IMR-90 (cell line): ENCODE data around the gene ZNF467. TPM values are rescaled to one million over a fixed set of nuclear protein-coding genes. Genes with fewer than 3 reads are reported as not detected.

ENCODE experiments used
- ATAC-seq: fragments of 200-7000 bp; cut with Tn5 transposase; 2 replicates; pipeline ENCODE4 v1.9.1; 2020; ENCODE audit warnings: low read depth, mild to moderate bottlenecking, moderate library complexity
- BruUV-seq: library from RNA; stranded (reverse); fragments of 400-500 nt; replicated peaks from 2 replicates; lab custom pipeline; 2021; lab: Mats Ljungman, UMichigan
- CTCF ChIA-PET: fragments of 300-600 bp; formaldehyde crosslinking; extraction: SDS; loops from one replicate; lab custom pipeline; 2021; ENCODE audit warnings: antibody characterized with exemption; lab: Yijun Ruan, JAX
- POLR2A ChIA-PET: fragments of 300-600 bp; sonication (Branson Sonifier 250); formaldehyde crosslinking; loops from one replicate; lab custom pipeline; 2022; ENCODE audit warnings: antibody characterized with exemption; ENCODE audit not compliant: unreplicated experiment; lab: Charles Lee
- DNase-seq: peaks from one replicate; pipeline ENCODE4 v3.0.0; 2013
- H2AFZ ChIP-seq: replicated peaks from 2 replicates; pipeline ENCODE3; 2013; ENCODE audit warnings: low read length, mild to moderate bottlenecking; ENCODE audit not compliant: poor library complexity
- H2AK5ac ChIP-seq: 2 replicates; pipeline ENCODE4 v1.6.1; 2013; ENCODE audit warnings: low read depth, low read length, inconsistent platforms
- H2AK9ac ChIP-seq: replicated peaks from 2 replicates; pipeline ENCODE3; 2013; ENCODE audit warnings: mild to moderate bottlenecking, low read depth, low read length, moderate library complexity; ENCODE audit not compliant: poor library complexity
- H2BK120ac ChIP-seq: 2 replicates; pipeline ENCODE4 v1.6.1; 2013; ENCODE audit warnings: low read depth, low read length, inconsistent platforms
- H2BK15ac ChIP-seq: 3 replicates; pipeline ENCODE4 v1.6.1; 2013; ENCODE audit warnings: low read depth, low read length, inconsistent platforms
- H2BK20ac ChIP-seq: 2 replicates; pipeline ENCODE4 v1.6.1; 2013; ENCODE audit warnings: low read depth, mild to moderate bottlenecking, inconsistent platforms, low read length, moderate library complexity
- H2BK5ac ChIP-seq: 2 replicates; pipeline ENCODE4 v1.6.1; 2013; ENCODE audit warnings: mild to moderate bottlenecking, low read depth, low read length, inconsistent platforms; ENCODE audit not compliant: poor library complexity, severe bottlenecking
- H3K14ac ChIP-seq: replicated peaks from 2 replicates; pipeline ENCODE4 v1.6.1; 2013; ENCODE audit warnings: low read depth, low read length, inconsistent platforms
- H3K18ac ChIP-seq: 2 replicates; pipeline ENCODE4 v1.6.1; 2013; ENCODE audit warnings: low read depth, low read length, control low read depth
- H3K23ac ChIP-seq: 2 replicates; pipeline ENCODE4 v1.6.1; 2013; ENCODE audit warnings: low read depth, low read length, inconsistent platforms
- H3K27ac ChIP-seq: 2 replicates; pipeline ENCODE4 v1.5.1; 2013; ENCODE audit warnings: mild to moderate bottlenecking, control low read depth, low read length; ENCODE audit not compliant: insufficient read depth
- H3K27me3 ChIP-seq: 2 replicates; pipeline ENCODE4 v1.6.1; 2013; ENCODE audit warnings: low read length; ENCODE audit not compliant: control insufficient read depth, insufficient read depth
- H3K36me3 ChIP-seq: 2 replicates; pipeline ENCODE4 v1.6.1; 2013; ENCODE audit warnings: low read length, mixed read lengths; ENCODE audit not compliant: control insufficient read depth, insufficient read depth
- H3K4ac ChIP-seq: 2 replicates; pipeline ENCODE4 v1.6.1; 2013; ENCODE audit warnings: low read depth, low read length, inconsistent platforms
- H3K4me1 ChIP-seq: 2 replicates; pipeline ENCODE4 v1.6.1; 2013; ENCODE audit warnings: low read length, mixed read lengths; ENCODE audit not compliant: control insufficient read depth, insufficient read depth
- H3K4me2 ChIP-seq: 2 replicates; pipeline ENCODE4 v1.6.1; 2013; ENCODE audit warnings: low read depth, mild to moderate bottlenecking, control low read depth, low read length, moderate library complexity
- H3K4me3 ChIP-seq: 2 replicates; pipeline ENCODE4 v1.5.1; 2013; ENCODE audit warnings: low read depth, mild to moderate bottlenecking, control low read depth, low read length, moderate library complexity; ENCODE audit not compliant: insufficient read depth
- H3K56ac ChIP-seq: 2 replicates; pipeline ENCODE4 v1.6.1; 2013; ENCODE audit warnings: low read length, inconsistent platforms; ENCODE audit not compliant: insufficient read depth; ENCODE audit errors: extremely low read depth
- H3K79me1 ChIP-seq, 2 experiments: 2 replicates each; pipeline ENCODE4 v1.6.1; 2013; ENCODE audit warnings: low read length in 2 of 2, inconsistent platforms in 1 of 2, low read depth in 1 of 2
- H3K9ac ChIP-seq: 2 replicates; pipeline ENCODE4 v1.6.1; 2013; ENCODE audit warnings: low read depth, low read length, control low read depth
- H3K9me1 ChIP-seq: 2 replicates; pipeline ENCODE4 v1.6.1; 2013; ENCODE audit warnings: low read length, inconsistent platforms; ENCODE audit not compliant: insufficient read depth
- H3K9me3 ChIP-seq: 2 replicates; pipeline ENCODE4 v1.6.1; 2013; ENCODE audit warnings: low read length; ENCODE audit not compliant: control insufficient read depth, insufficient read depth
- H4K20me1 ChIP-seq: 2 replicates; pipeline ENCODE4 v1.6.1; 2013; ENCODE audit warnings: low read length, inconsistent platforms; ENCODE audit not compliant: insufficient read depth
- H4K5ac ChIP-seq: 2 replicates; pipeline ENCODE4 v1.6.1; 2013; ENCODE audit warnings: mild to moderate bottlenecking, low read depth, low read length, control low read depth
- H4K8ac ChIP-seq, 2 experiments: 2 replicates each; pipeline ENCODE4 v1.6.1; 2013; ENCODE audit warnings: low read depth in 2 of 2, low read length in 2 of 2, control low read depth in 1 of 2, inconsistent platforms in 1 of 2
- H4K91ac ChIP-seq: 2 replicates; pipeline ENCODE4 v1.6.1; 2013; ENCODE audit warnings: low read depth, low read length, inconsistent platforms; ENCODE audit not compliant: insufficient read depth
- BHLHE40 ChIP-seq: fragments of 150-350 bp; IDR thresholded peaks from 2 replicates; pipeline ENCODE4 v1.6.1; 2016; ENCODE audit warnings: mild to moderate bottlenecking, low read depth, low read length
- CEBPB ChIP-seq: IDR thresholded peaks from 2 replicates; pipeline ENCODE4 v1.6.1; 2012; ENCODE audit warnings: low read depth, low read length, improper control_type of control experiment
- MAFK ChIP-seq: IDR thresholded peaks from 2 replicates; pipeline ENCODE4 v1.6.1; 2012; ENCODE audit warnings: low read depth, low read length, improper control_type of control experiment
- RAD21 ChIP-seq: IDR thresholded peaks from 2 replicates; pipeline ENCODE4 v1.6.1; 2012; ENCODE audit warnings: low read length, improper control_type of control experiment
- WGBS, 2 experiments: methylation state at CpG; one replicate each; pipeline versions ENCODE4 v1.1.5 to v1.1.7; 2013; ENCODE audit warnings: missing lambda C conversion rate in 2 of 2; ENCODE audit not compliant: insufficient read length in 1 of 2; ENCODE audit errors: extremely low coverage in 2 of 2; 5-methylcytosine and 5-hydroxymethylcytosine counted together
- dilution Hi-C: fragments of 300-500 bp; cut with HindIII; formaldehyde crosslinking; loops from one replicate; pipeline ENCODE4 v1.14.3; 2018; ENCODE audit warnings: low sequenced_read_pairs; ENCODE audit not compliant: unreplicated experiment
- in situ Hi-C: fragments of 300-500 bp; cut with MboI; formaldehyde crosslinking; loops from 3 replicates; pipeline ENCODE4 v1.14.3; 2019; ENCODE audit warnings: low sequenced_read_pairs, inconsistent platforms, mixed read lengths
- intact Hi-C: fragments of 100-400 bp; cut with micrococcal nuclease; formaldehyde crosslinking; loops from 2 replicates; pipeline ENCODE4 v1.10.0; 2022
- polyA plus RNA-seq, 3 experiments: library from polyadenylated mRNA; depleted of rRNA; stranded (reverse); fragments of >200 nt; gene quantifications; 2 replicates each; pipeline ENCODE4 v1.2.3, GENCODE V29; 2012; ENCODE audit warnings: low replicate concordance in 1 of 3
- total RNA-seq: library from RNA; depleted of rRNA; stranded (reverse); fragments of >200 nt; gene quantifications from 2 replicates; pipeline ENCODE4 v1.2.3, GENCODE V29; 2012
- TF ChIP-seq, protein P1 (sequence below): conservative IDR thresholded peaks from 2 replicates; pipeline ENCODE4 v1.5.1; 2012; ENCODE audit warnings: mild to moderate bottlenecking, low read depth, low read length, improper control_type of control experiment
- TF ChIP-seq, protein P2 (sequence below): fragments of 150-350 bp; IDR thresholded peaks from 2 replicates; pipeline ENCODE4 v1.6.1; 2016; ENCODE audit warnings: low read depth, mild to moderate bottlenecking, low read length, moderate library complexity, borderline replicate concordance

ZNF467 gene
- total and polyA plus RNA-seq, 2 of the 4 experiments (the other 2 are of a cell fraction), result 0.67 TPM; not detected in 1

DNA sequence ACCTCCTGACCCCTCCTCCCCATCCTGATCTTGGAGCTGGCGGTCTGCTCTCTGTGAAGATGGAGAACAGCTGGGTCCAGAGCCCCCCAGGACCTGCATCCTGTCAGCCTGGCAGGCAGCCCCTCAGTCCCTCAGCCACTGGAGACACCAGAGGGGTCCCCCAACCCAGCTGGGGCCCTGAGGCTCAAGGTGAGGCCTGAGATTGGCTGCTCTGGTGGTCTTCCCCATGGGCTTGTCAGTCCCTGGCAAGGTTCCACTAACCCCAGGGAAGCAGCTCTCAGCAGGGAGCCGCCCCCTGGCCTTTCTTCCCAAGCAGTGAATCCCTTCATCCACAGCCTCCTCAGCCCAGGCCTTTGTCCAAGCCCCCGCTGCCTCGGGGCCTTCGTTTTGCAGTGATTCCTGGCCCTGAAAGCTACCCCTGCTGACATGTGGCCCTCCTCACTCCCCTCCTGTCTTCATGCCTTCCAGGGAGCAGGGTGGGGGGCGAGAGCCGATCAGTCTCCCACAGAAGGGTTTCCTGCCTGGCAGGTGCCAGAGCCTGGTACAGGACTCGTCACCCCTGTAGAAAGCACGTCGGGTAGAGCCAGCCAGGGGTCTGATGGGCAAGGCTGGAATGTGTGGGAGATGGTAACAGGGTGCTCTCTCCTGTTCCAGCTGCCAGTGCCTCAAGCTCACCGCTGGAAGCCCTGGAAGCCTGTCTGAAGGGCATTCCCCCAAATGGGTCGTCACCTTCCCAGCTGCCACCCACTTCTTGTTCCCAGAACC, 48.5 kb downstream of the ZNF467 start:
- CTCF ChIA-PET, result interaction anchor here (1.3 kb wide), 1 partner anchor 17 kb away, joined by 4 read pairs; no protein-coding TSS in a partner anchor
- no peak overlapping the region for H2AK5ac ChIP-seq
- no peak overlapping the region for H2BK15ac ChIP-seq
- H3K9me1 ChIP-seq, result no peaks in the 10 kb centered on the region
- POLR2A ChIA-PET, result no interaction called here
- no peaks in the 10 kb centered on the region for H3K27me3 ChIP-seq
- WGBS, 2 experiments, result 93% methylated on average over 3 of the region's 12 CpGs; no CpG with 5 or more reads in 1 of the 2 experiments
- intact Hi-C loops, result no loop called here
- in situ Hi-C loops, result no loop called here
- no peak overlapping the region for H3K4ac ChIP-seq
- H3K4me3 ChIP-seq, result no peak overlapping the region
- H3K56ac ChIP-seq, result no peak overlapping the region
- no peak overlapping the region for H3K18ac ChIP-seq
- TF ChIP-seq RAD21, result no peak
- TF ChIP-seq BHLHE40, result no peak
- TF ChIP-seq, protein P1, sequence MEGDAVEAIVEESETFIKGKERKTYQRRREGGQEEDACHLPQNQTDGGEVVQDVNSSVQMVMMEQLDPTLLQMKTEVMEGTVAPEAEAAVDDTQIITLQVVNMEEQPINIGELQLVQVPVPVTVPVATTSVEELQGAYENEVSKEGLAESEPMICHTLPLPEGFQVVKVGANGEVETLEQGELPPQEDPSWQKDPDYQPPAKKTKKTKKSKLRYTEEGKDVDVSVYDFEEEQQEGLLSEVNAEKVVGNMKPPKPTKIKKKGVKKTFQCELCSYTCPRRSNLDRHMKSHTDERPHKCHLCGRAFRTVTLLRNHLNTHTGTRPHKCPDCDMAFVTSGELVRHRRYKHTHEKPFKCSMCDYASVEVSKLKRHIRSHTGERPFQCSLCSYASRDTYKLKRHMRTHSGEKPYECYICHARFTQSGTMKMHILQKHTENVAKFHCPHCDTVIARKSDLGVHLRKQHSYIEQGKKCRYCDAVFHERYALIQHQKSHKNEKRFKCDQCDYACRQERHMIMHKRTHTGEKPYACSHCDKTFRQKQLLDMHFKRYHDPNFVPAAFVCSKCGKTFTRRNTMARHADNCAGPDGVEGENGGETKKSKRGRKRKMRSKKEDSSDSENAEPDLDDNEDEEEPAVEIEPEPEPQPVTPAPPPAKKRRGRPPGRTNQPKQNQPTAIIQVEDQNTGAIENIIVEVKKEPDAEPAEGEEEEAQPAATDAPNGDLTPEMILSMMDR, result no peak
- TF ChIP-seq, protein P2, sequence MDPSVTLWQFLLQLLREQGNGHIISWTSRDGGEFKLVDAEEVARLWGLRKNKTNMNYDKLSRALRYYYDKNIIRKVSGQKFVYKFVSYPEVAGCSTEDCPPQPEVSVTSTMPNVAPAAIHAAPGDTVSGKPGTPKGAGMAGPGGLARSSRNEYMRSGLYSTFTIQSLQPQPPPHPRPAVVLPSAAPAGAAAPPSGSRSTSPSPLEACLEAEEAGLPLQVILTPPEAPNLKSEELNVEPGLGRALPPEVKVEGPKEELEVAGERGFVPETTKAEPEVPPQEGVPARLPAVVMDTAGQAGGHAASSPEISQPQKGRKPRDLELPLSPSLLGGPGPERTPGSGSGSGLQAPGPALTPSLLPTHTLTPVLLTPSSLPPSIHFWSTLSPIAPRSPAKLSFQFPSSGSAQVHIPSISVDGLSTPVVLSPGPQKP, result no peak
- TF ChIP-seq MAFK, result no peak
- TF ChIP-seq CEBPB, result no peak
- H3K14ac ChIP-seq, result no peak overlapping the region
- H4K91ac ChIP-seq, result no peak overlapping the region
- H4K5ac ChIP-seq, result no peak overlapping the region
- H2AFZ ChIP-seq, result no peak overlapping the region
- ATAC-seq, result no peak
- H3K79me1 ChIP-seq, result peaks cover 0 to 2% of the 10 kb centered on the region in 2 experiments; a peak in 1 of 4 replicates
- no peak overlapping the region for H2AK9ac ChIP-seq
- DNase-seq, result no peak
- no peak overlapping the region for H3K23ac ChIP-seq
- H2BK20ac ChIP-seq, result no peak overlapping the region
- H3K4me1 ChIP-seq, result no peaks in the 10 kb centered on the region
- BruUV-seq, result no TSS peak
- peaks cover 65% of the 10 kb centered on the region for H3K36me3 ChIP-seq
- H3K9ac ChIP-seq, result no peak overlapping the region
- H4K20me1 ChIP-seq, result no peaks in the 10 kb centered on the region
- H3K9me3 ChIP-seq, result no peaks in the 10 kb centered on the region
- dilution Hi-C loops, result no loop called here
- H2BK5ac ChIP-seq, result no peak overlapping the region
- no peak overlapping the region for H3K4me2 ChIP-seq
- H2BK120ac ChIP-seq, result no peak overlapping the region
- H3K27ac ChIP-seq, result no peak overlapping the region
- no peak overlapping the region for H4K8ac ChIP-seq
